Measurements from ENCODE around the gene RABGAP1L.
A peak's percentile ranks its signal among the peaks of the same experiment; 100 is the strongest.

RABGAP1L gene

DNA sequence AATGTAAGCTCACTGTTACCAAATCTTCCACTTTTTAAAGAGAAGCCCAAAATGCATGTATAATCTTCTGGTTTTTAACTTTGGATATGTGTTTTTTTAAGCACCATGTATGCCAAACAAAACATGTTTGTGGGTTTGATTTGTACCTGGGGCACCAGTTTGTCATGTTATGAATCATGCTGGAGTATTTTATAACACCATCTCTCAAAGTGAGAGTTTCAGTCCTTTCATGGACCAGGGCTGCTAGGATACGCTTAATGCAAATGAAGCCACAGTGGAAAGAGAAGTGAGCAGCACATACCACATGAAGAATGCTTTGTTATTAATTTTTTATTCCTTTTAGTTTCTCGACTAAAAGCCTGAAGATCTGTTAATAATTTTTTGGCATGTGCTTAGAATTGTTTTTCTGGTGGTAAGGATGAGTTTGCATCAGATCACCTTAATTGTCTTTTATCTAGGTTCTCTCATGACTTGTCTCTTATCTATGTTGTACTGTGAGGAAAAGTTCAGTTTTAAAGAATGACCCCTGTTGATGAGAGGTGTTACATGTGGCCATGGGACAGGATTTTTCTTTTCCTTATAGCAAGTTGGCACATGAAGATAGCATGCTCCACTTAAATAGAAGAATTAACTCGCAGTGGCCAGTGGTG lies 2.0 kb upstream of the RABGAP1L start:
- H3K9ac ChIP-seq (ENCODE audit: low read depth, low read length), result no peak overlapping the region
- peaks cover 4% of the 10 kb centered on the region for H3K4me1 ChIP-seq (ENCODE audit: insufficient read depth, low read length)

DNA sequence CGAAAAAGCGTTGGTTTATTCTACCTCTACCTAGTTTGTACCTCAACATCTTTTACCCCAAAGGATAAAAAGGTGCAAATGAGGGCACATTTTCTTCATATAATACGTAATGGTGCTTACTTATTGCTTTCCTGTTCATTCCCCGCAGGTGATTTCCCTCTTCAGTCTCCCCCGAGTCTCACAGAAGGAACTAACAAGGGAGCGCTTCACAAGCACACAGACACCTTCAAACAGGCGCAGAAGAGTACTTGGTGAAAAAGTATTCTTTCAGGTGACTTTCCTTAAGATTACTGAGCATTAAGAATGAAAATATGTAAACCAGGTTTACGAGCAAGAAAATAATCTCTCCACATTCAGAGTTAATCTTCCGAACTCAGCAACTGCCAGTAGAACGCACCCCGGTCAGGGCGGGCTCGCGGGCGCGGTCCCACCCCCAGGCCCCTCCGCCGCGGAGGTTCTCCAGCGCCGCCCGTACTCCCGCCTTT lies 511 bp upstream of the RABGAP1L start:
- Histone ChIP-seq H3K27ac (ENCODE audit: low read length) (no peak overlapping the region), H3K9me3 (ENCODE audit: insufficient read depth, low read depth, low read length) (no peaks in the 10 kb centered on the region), H3K27me3 (ENCODE audit: insufficient read depth, low read length) (peaks cover 19% of the 10 kb centered on the region; the same call in 1 of the 2 replicates), H3K9ac (ENCODE audit: low read depth, low read length) (peak overlapping the region; percentile 84), H3K4me1 (ENCODE audit: insufficient read depth, low read length) (peaks cover 4% of the 10 kb centered on the region), H3K4me3 (ENCODE audit: low read length) (peak overlapping the region; percentile 92), H3K36me3 (ENCODE audit: insufficient read depth, low read depth, low read length) (no peaks in the 10 kb centered on the region)

More for the DNA sequence above, 2.0 kb upstream of the RABGAP1L start:
- peaks cover 19% of the 10 kb centered on the region; the same call in 1 of the 2 replicates for H3K27me3 ChIP-seq (ENCODE audit: insufficient read depth, low read length)
- H3K9me3 ChIP-seq (ENCODE audit: insufficient read depth, low read depth, low read length), result no peaks in the 10 kb centered on the region
- H3K36me3 ChIP-seq (ENCODE audit: insufficient read depth, low read depth, low read length), result no peaks in the 10 kb centered on the region
- no peak overlapping the region for H3K4me3 ChIP-seq (ENCODE audit: low read length)
- H3K27ac ChIP-seq (ENCODE audit: low read length), result no peak overlapping the region

DNA sequence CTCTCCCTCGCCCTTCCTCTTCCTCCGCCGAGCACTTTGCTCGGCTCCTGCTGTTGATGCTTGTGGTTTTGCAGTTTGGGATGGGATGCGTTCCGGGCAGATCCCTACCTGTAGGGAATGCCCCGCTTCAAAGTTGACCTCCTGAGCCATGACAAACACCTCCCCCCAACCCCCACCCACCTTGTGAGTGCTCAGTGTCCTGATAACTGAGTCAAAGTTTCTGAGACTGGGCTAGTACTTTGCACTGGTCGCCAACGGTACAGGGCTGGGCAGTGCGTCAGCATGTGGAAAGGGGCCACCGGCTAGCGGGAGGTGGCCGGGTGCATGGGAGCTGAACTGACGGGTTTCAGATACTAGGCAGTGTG lies 771 bp downstream of the RABGAP1L start:
- H3K4me1 ChIP-seq (ENCODE audit: insufficient read depth, low read length), result peaks cover 4% of the 10 kb centered on the region
- peak overlapping the region; percentile 92 for H3K4me3 ChIP-seq (ENCODE audit: low read length)
- no peaks in the 10 kb centered on the region for H3K9me3 ChIP-seq (ENCODE audit: insufficient read depth, low read depth, low read length)
- H3K27me3 ChIP-seq (ENCODE audit: insufficient read depth, low read length), result peaks cover 19% of the 10 kb centered on the region; the same call in 1 of the 2 replicates
- no peak overlapping the region for H3K27ac ChIP-seq (ENCODE audit: low read length)
- no peaks in the 10 kb centered on the region for H3K36me3 ChIP-seq (ENCODE audit: insufficient read depth, low read depth, low read length)
- H3K9ac ChIP-seq (ENCODE audit: low read depth, low read length), result peak overlapping the region; percentile 69; the same call in 1 of the 2 replicates

DNA sequence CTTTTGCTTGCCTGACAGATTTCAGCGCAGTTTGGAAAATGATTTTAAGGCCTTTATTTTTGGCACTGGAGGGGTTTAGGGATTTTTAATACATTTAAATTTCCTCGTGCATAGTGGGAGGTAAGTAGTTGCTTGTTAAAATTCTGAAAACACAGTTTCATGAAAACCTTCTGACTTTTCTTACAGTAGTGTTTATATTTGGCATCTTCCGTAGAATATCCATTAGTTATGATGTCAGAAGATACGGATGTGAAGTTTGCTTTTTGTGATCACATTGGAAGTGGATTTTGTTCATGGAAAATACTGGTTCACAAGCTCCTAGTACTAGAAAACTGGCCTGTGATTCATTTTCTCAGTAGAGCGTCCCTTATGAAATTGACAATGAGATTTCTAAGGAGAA lies 1.3 kb downstream of the RABGAP1L start:
- peaks cover 4% of the 10 kb centered on the region for H3K4me1 ChIP-seq (ENCODE audit: insufficient read depth, low read length)
- H3K4me3 ChIP-seq (ENCODE audit: low read length), result peak overlapping the region; percentile 92
- H3K27me3 ChIP-seq (ENCODE audit: insufficient read depth, low read length), result peaks cover 19% of the 10 kb centered on the region; the same call in 1 of the 2 replicates
- no peak overlapping the region for H3K27ac ChIP-seq (ENCODE audit: low read length)
- no peaks in the 10 kb centered on the region for H3K36me3 ChIP-seq (ENCODE audit: insufficient read depth, low read depth, low read length)
- no peaks in the 10 kb centered on the region for H3K9me3 ChIP-seq (ENCODE audit: insufficient read depth, low read depth, low read length)
- peak overlapping the region; percentile 69; the same call in 1 of the 2 replicates for H3K9ac ChIP-seq (ENCODE audit: low read depth, low read length)

DNA sequence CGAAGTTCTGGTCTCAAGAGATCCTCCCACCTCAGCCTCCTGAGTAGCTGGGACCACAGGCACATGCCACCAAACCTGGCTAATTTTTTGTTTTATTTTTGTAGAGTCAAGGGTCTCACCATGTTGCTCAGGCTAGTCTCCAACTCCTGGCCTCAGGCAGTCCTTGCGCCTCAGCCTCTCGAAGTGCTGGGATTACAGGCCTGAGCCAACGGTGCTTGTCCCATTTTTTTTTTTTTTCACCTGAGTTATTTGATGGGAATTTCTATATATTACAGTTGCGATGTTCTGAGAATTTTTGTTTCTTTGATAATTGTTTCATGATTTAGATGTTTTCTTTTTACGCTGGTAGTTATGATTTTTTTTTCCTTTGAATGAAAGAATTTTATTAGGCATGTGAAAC lies 2.5 kb downstream of the RABGAP1L start:
- no peak overlapping the region for H3K9ac ChIP-seq (ENCODE audit: low read depth, low read length)
- no peak overlapping the region for H3K27ac ChIP-seq (ENCODE audit: low read length)
- peaks cover 19% of the 10 kb centered on the region; the same call in 1 of the 2 replicates for H3K27me3 ChIP-seq (ENCODE audit: insufficient read depth, low read length)
- H3K36me3 ChIP-seq (ENCODE audit: insufficient read depth, low read depth, low read length), result no peaks in the 10 kb centered on the region
- no peaks in the 10 kb centered on the region for H3K9me3 ChIP-seq (ENCODE audit: insufficient read depth, low read depth, low read length)
- no peak overlapping the region for H3K4me3 ChIP-seq (ENCODE audit: low read length)
- H3K4me1 ChIP-seq (ENCODE audit: insufficient read depth, low read length), result peaks cover 4% of the 10 kb centered on the region

DNA sequence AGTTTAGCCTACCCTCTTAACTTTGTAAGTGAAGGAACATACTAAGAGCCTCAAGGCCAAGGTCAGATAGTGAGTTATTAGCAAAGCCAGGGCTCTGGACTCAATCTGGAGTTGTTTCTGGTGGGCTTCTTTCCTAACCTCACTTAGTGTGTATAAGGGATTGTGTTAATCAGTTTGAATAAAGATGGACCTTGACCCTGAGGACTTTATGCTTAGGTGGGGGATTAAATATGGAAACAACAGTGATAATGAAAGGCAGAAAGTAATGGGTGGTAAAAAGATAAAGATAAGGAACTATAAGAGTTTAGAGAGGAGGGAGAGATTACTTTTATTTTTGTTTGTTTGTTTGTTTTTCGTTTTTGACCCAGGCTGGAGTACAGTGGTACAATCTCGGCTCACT lies 5.5 kb downstream of the RABGAP1L start:
- H3K27ac ChIP-seq (ENCODE audit: low read length), result no peak overlapping the region
- 0 out of 2 replicates have a peak, but pooled peaks cover 7% of the 10 kb centered on the region for H3K27me3 ChIP-seq (ENCODE audit: insufficient read depth, low read length)
- H3K9me3 ChIP-seq (ENCODE audit: insufficient read depth, low read depth, low read length), result no peaks in the 10 kb centered on the region
- H3K4me3 ChIP-seq (ENCODE audit: low read length), result no peak overlapping the region
- no peaks in the 10 kb centered on the region for H3K36me3 ChIP-seq (ENCODE audit: insufficient read depth, low read depth, low read length)
- H3K4me1 ChIP-seq (ENCODE audit: insufficient read depth, low read length), result peaks cover 4% of the 10 kb centered on the region
- no peak overlapping the region for H3K9ac ChIP-seq (ENCODE audit: low read depth, low read length)

DNA sequence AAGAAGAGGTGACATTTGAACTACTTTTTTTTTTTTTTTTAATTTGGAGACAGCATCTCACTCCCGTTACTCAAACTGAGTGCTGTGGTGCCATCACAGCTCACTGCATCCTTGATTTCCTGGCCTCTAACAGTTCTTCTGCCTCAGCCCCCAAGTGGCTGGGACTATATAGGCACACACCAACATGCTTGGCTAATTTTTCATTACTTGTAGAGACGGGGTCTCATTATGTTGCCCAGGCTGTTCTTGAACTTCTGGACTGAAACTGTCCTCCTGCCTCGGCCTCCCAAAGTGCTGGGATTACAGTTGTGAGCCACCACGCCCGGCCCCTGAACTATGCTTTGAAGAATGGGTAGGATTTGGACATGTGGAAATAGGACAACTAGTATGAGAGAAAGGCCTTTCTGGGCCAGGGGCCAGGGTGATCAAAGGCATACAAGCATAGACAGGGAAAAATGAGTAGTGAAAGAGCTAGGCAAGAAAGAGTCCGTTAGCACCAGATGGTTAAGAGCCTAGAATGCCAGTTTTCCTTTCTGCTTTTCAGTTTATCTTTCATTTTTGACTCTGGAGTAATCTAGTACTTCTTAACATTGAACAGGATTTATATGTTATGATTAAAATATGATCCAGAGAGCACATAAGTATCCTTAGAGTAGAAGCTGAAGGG lies 6.3 kb downstream of the RABGAP1L start:
- Histone ChIP-seq H3K27ac (ENCODE audit: low read length) (no peak overlapping the region), H3K9me3 (ENCODE audit: insufficient read depth, low read depth, low read length) (no peaks in the 10 kb centered on the region), H3K4me1 (ENCODE audit: insufficient read depth, low read length) (peaks cover under 1% of the 10 kb centered on the region; the same call in 1 of the 2 replicates), H3K4me3 (ENCODE audit: low read length) (no peak overlapping the region), H3K27me3 (ENCODE audit: insufficient read depth, low read length) (0 out of 2 replicates have a peak, but pooled peaks cover 3% of the 10 kb centered on the region), H3K9ac (ENCODE audit: low read depth, low read length) (no peak overlapping the region), H3K36me3 (ENCODE audit: insufficient read depth, low read depth, low read length) (no peaks in the 10 kb centered on the region)

DNA sequence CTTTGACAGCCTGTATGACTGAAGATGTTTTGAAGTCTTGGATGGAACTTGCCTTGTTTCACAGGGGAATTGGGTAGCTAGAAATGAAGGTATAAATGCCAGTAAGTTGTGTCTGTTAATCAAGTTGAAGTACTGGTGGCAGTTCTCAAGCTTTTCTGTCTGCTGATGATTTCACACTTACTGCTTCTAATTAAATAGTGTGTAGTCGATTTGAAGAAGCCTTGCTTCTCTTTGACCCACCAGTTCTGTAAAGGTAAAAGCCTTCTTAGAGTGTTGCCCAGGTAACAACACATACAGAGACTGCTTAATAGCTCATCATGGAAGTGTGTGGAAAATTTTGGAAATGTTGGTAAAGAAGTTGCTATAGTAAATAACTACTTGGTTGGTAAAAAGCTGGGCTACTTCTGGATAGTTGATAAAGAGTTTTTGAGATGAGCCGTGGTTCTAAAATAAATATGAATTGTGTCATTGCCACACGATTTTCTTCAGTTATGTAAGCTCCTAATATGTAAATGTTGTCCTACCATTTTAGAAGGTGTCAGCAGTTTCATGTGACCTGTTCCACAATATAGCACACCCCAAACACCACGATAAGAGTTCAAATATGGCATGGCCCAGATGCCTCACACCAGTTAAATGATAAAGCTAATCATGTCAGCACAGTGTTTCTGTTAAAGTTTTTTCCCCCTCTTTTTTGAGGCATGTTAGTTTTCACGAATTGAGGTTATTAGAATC lies 7.4 kb downstream of the RABGAP1L start:
- H3K4me3 ChIP-seq (ENCODE audit: low read length), result no peak overlapping the region
- H3K9ac ChIP-seq (ENCODE audit: low read depth, low read length), result no peak overlapping the region
- no peaks in the 10 kb centered on the region for H3K36me3 ChIP-seq (ENCODE audit: insufficient read depth, low read depth, low read length)
- H3K27me3 ChIP-seq (ENCODE audit: insufficient read depth, low read length), result no peaks in the 10 kb centered on the region
- no peaks in the 10 kb centered on the region for H3K9me3 ChIP-seq (ENCODE audit: insufficient read depth, low read depth, low read length)
- no peaks in the 10 kb centered on the region for H3K4me1 ChIP-seq (ENCODE audit: insufficient read depth, low read length)
- no peak overlapping the region for H3K27ac ChIP-seq (ENCODE audit: low read length)

DNA sequence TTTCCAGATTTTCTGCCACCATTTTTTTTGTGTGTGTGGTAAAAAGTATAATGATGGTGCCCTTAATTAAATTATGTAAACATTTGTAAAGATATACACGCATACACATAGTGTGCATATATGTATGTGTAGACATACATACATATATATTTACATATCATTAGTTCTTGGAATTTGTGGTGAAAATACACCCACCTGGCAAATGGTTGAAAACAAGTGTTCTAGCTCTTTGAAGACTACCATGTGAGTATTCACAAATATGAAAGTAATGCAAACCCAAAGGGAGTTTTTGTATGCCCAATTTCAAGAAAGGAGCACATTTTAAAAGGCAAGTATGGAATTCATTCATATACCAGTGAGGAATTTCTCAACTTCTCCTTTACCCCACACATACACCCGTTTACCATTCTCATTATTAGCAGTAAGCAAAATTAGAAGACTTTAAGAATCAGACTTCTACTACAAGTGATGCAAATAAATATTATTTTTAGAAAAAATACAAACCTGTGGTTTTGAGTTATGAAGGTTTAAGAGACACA lies 8.0 kb downstream of the RABGAP1L start:
- Histone ChIP-seq H3K27ac (ENCODE audit: low read length) (no peak overlapping the region), H3K9me3 (ENCODE audit: insufficient read depth, low read depth, low read length) (no peaks in the 10 kb centered on the region), H3K4me3 (ENCODE audit: low read length) (no peak overlapping the region), H3K4me1 (ENCODE audit: insufficient read depth, low read length) (no peaks in the 10 kb centered on the region), H3K36me3 (ENCODE audit: insufficient read depth, low read depth, low read length) (no peaks in the 10 kb centered on the region), H3K27me3 (ENCODE audit: insufficient read depth, low read length) (no peaks in the 10 kb centered on the region), H3K9ac (ENCODE audit: low read depth, low read length) (no peak overlapping the region)

DNA sequence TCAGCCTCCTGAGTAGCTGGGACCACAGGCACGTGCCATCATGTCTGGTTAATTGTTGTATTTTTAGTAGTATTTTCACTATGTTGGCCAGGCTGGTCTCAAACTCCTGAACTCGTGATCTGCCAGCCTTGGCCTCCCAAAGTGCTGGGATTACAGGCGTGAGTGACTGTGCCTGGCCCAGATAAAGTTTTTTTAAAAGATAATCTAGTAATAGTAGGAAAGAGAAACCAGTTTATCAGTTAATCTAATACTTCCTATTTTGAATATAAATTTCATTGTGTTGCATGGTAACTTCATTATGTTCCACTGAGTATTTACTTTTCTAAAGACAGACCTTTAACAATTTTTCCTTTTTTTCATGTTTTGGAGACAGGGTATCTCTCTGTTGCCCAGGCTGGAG lies 10.0 kb downstream of the RABGAP1L start:
- Histone ChIP-seq H3K9ac (ENCODE audit: low read depth, low read length) (no peak overlapping the region), H3K27ac (ENCODE audit: low read length) (no peak overlapping the region)

DNA sequence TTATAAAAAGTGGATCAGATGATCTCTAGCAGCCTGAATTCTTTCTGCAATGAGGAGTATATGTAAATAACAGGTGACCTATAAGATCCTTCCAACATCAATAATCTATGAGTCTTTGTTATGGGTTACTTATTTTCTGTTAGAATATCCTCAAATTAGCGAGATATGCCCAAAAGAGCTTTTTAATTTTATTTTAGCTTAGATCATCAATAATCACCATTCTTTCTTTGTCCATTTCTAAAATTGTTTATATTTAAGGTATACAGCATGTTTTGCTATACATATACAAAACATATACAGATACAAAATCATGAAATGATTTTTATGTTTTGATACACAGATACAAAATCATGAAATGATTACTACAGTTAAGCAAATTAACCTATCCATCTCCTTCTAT lies 11.8 kb downstream of the RABGAP1L start:
- Histone ChIP-seq H3K4me3 (ENCODE audit: low read length) (no peak overlapping the region), H3K9me3 (ENCODE audit: insufficient read depth, low read depth, low read length) (no peaks in the 10 kb centered on the region), H3K27ac (ENCODE audit: low read length) (no peak overlapping the region), H3K27me3 (ENCODE audit: insufficient read depth, low read length) (no peaks in the 10 kb centered on the region), H3K4me1 (ENCODE audit: insufficient read depth, low read length) (no peaks in the 10 kb centered on the region), H3K36me3 (ENCODE audit: insufficient read depth, low read depth, low read length) (no peaks in the 10 kb centered on the region), H3K9ac (ENCODE audit: low read depth, low read length) (no peak overlapping the region)

More for the DNA sequence above, 10.0 kb downstream of the RABGAP1L start:
- Histone ChIP-seq H3K4me1 (ENCODE audit: insufficient read depth, low read length) (no peaks in the 10 kb centered on the region), H3K27me3 (ENCODE audit: insufficient read depth, low read length) (no peaks in the 10 kb centered on the region), H3K9me3 (ENCODE audit: insufficient read depth, low read depth, low read length) (no peaks in the 10 kb centered on the region), H3K4me3 (ENCODE audit: low read length) (no peak overlapping the region), H3K36me3 (ENCODE audit: insufficient read depth, low read depth, low read length) (no peaks in the 10 kb centered on the region)

All from iPS-20b (cell line).